ENCODE data around the gene INTS3. TPM values are rescaled to one million over a fixed set of nuclear protein-coding genes. Genes with fewer than 3 reads are reported as not detected.

INTS3 gene
- total RNA-seq, 1 experiment from 2014 or later, result 56.7 TPM

GRCh38 chr1:153698020-153698922, 29.6 kb upstream of the INTS3 start:
- H3K4me3 ChIP-seq (ENCODE audit: low read depth, low read length, poor library complexity, severe bottlenecking), result no peak overlapping the region
- intact Hi-C loops (cut with micrococcal nuclease; ENCODE audit: unreplicated experiment), result no loop called here
- ChIA-PET CTCF (no interaction called here), POLR2A (ENCODE audit: low non-redundant PET) (interaction anchor here (0.6 kb wide), 1 partner anchor 33 kb away, joined by 7 read pairs; no protein-coding TSS in a partner anchor)
- H3K9me3 ChIP-seq (ENCODE audit: low read depth, low read length, poor library complexity, severe bottlenecking), result no peaks in the 10 kb centered on the region
- no TSS peak for BruUV-seq (replicated peaks)
- no peak overlapping the region for H3K27ac ChIP-seq (ENCODE audit: low read depth, low read length, poor library complexity, severe bottlenecking)
- no peak for TF ChIP-seq EZH2 (IDR thresholded peaks at IDR 0.05; ENCODE audit: borderline replicate concordance, low read depth, low read length, poor library complexity, severe bottlenecking)
- TF ChIP-seq, protein P1, sequence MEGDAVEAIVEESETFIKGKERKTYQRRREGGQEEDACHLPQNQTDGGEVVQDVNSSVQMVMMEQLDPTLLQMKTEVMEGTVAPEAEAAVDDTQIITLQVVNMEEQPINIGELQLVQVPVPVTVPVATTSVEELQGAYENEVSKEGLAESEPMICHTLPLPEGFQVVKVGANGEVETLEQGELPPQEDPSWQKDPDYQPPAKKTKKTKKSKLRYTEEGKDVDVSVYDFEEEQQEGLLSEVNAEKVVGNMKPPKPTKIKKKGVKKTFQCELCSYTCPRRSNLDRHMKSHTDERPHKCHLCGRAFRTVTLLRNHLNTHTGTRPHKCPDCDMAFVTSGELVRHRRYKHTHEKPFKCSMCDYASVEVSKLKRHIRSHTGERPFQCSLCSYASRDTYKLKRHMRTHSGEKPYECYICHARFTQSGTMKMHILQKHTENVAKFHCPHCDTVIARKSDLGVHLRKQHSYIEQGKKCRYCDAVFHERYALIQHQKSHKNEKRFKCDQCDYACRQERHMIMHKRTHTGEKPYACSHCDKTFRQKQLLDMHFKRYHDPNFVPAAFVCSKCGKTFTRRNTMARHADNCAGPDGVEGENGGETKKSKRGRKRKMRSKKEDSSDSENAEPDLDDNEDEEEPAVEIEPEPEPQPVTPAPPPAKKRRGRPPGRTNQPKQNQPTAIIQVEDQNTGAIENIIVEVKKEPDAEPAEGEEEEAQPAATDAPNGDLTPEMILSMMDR (conservative IDR thresholded peaks at IDR 0.05; ENCODE audit: low read depth, low read length), result no peak
- no peak for DNase-seq (ENCODE audit: low spot score)
- H3K27me3 ChIP-seq (replicated peaks; ENCODE audit: insufficient read depth, low read depth, low read length, poor library complexity), result no peaks in the 10 kb centered on the region
- H3K36me3 ChIP-seq (ENCODE audit: insufficient read depth, low read length, poor library complexity, severe bottlenecking), result no peaks in the 10 kb centered on the region
- H3K4me1 ChIP-seq (ENCODE audit: insufficient read depth, low read length, poor library complexity, severe bottlenecking), result peaks cover 7% of the 10 kb centered on the region

GRCh38 chr1:153698923-153699714, 28.7 kb upstream of the INTS3 start:
- no peak for TF ChIP-seq EZH2 (IDR thresholded peaks at IDR 0.05; ENCODE audit: borderline replicate concordance, low read depth, low read length, poor library complexity, severe bottlenecking)
- TF ChIP-seq, protein P1 (conservative IDR thresholded peaks at IDR 0.05; ENCODE audit: low read depth, low read length), result no peak
- Histone ChIP-seq H3K27me3 (replicated peaks; ENCODE audit: insufficient read depth, low read depth, low read length, poor library complexity) (no peaks in the 10 kb centered on the region), H3K4me3 (ENCODE audit: low read depth, low read length, poor library complexity, severe bottlenecking) (no peak overlapping the region), H3K4me1 (ENCODE audit: insufficient read depth, low read length, poor library complexity, severe bottlenecking) (peaks cover 7% of the 10 kb centered on the region), H3K9me3 (ENCODE audit: low read depth, low read length, poor library complexity, severe bottlenecking) (no peaks in the 10 kb centered on the region), H3K27ac (ENCODE audit: low read depth, low read length, poor library complexity, severe bottlenecking) (no peak overlapping the region), H3K36me3 (ENCODE audit: insufficient read depth, low read length, poor library complexity, severe bottlenecking) (no peaks in the 10 kb centered on the region)
- intact Hi-C loops (cut with micrococcal nuclease; ENCODE audit: unreplicated experiment), result no loop called here
- ChIA-PET POLR2A (ENCODE audit: low non-redundant PET) (no interaction called here), CTCF (no interaction called here)
- no TSS peak for BruUV-seq (replicated peaks)
- DNase-seq (ENCODE audit: low spot score), result no peak

- ChIA-PET CTCF (no interaction called here), POLR2A (ENCODE audit: low non-redundant PET) (no interaction called here)
- H3K9me3 ChIP-seq (ENCODE audit: low read depth, low read length, poor library complexity, severe bottlenecking), result no peaks in the 10 kb centered on the region
- H3K4me3 ChIP-seq (ENCODE audit: low read depth, low read length, poor library complexity, severe bottlenecking), result no peak overlapping the region
- TF ChIP-seq, protein P1 (conservative IDR thresholded peaks at IDR 0.05; ENCODE audit: low read depth, low read length), result no peak
- TF ChIP-seq EZH2 (IDR thresholded peaks at IDR 0.05; ENCODE audit: borderline replicate concordance, low read depth, low read length, poor library complexity, severe bottlenecking), result no peak
- H3K27me3 ChIP-seq (replicated peaks; ENCODE audit: insufficient read depth, low read depth, low read length, poor library complexity), result no peaks in the 10 kb centered on the region
- no TSS peak for BruUV-seq (replicated peaks)
- peaks cover 7% of the 10 kb centered on the region for H3K4me1 ChIP-seq (ENCODE audit: insufficient read depth, low read length, poor library complexity, severe bottlenecking)
- DNase-seq (ENCODE audit: low spot score), result no peak
- no peaks in the 10 kb centered on the region for H3K36me3 ChIP-seq (ENCODE audit: insufficient read depth, low read length, poor library complexity, severe bottlenecking)
- H3K27ac ChIP-seq (ENCODE audit: low read depth, low read length, poor library complexity, severe bottlenecking), result no peak overlapping the region
- intact Hi-C loops (cut with micrococcal nuclease; ENCODE audit: unreplicated experiment), result loop anchor here (1.0 kb wide), 1 partner anchor 21 kb away; no protein-coding TSS in a partner anchor
Measured at GRCh38 chr1:153699768-153700167, 28.1 kb upstream of the INTS3 start.

Measured in A673 (cell line).